Immature natural killer cell (primary cell): ENCODE results near the gene INTS11. TPM values are rescaled to one million over a fixed set of nuclear protein-coding genes. Genes with fewer than 3 reads are reported as not detected.

Experiments used
- DNase-seq, 3 donors: peaks; one replicate each; pipeline ENCODE4 v3.0.0; 2022; ENCODE audit warnings: mixed read lengths in 1 of 3
- H3K27ac Mint-ChIP-seq, 6 donors: one replicate each; pipeline ENCODE4 v1.8.0; 2020; ENCODE audit warnings: mixed read lengths in 6 of 6, mild to moderate bottlenecking in 5 of 6, inconsistent platforms in 4 of 6, moderate library complexity in 3 of 6
- H3K27me3 Mint-ChIP-seq, 3 donors: one replicate each; pipeline ENCODE4 v1.8.0; 2020 to 2021; ENCODE audit warnings: low read depth in 3 of 3, mild to moderate bottlenecking in 3 of 3, mixed read lengths in 3 of 3, moderate library complexity in 3 of 3, inconsistent platforms in 1 of 3
- H3K36me3 Mint-ChIP-seq, 3 donors: one replicate each; pipeline ENCODE4 v1.8.0; 2020; ENCODE audit warnings: mixed read lengths in 3 of 3, inconsistent platforms in 2 of 3, mild to moderate bottlenecking in 2 of 3
- H3K4me1 Mint-ChIP-seq, 2 donors: one replicate each; pipeline ENCODE4 v1.8.0; 2020; ENCODE audit warnings: inconsistent platforms in 2 of 2, mild to moderate bottlenecking in 2 of 2, mixed read lengths in 2 of 2, moderate library complexity in 1 of 2
- H3K4me3 Mint-ChIP-seq, 5 donors: one replicate each; pipeline ENCODE4 v1.8.0; 2020; ENCODE audit warnings: mild to moderate bottlenecking in 5 of 5, mixed read lengths in 5 of 5, inconsistent platforms in 3 of 5, moderate library complexity in 3 of 5
- H3K9me3 Mint-ChIP-seq, 6 donors: one replicate each; pipeline ENCODE4 v1.8.0; 2020; ENCODE audit warnings: mild to moderate bottlenecking in 6 of 6, mixed read lengths in 6 of 6, inconsistent platforms in 4 of 6, moderate library complexity in 3 of 6
- polyA plus RNA-seq, 3 donors: library from polyadenylated mRNA; unstranded; fragments of 300-500 nt; fragmentation: Illumina TruSeq; gene quantifications; one replicate each; pipeline ENCODE4 v1.2.3, GENCODE V29; 2021

The INTS11 gene
- polyA plus RNA-seq, 3 donors from 2014 or later: 62.1 to 68.8 (median 67.5) TPM

- no peaks in the 10 kb centered on the region for H3K9me3 Mint-ChIP-seq
- peaks cover 0 to 2% (median 0%) of the 10 kb centered on the region in 3 donors for H3K27me3 Mint-ChIP-seq
- H3K4me1 Mint-ChIP-seq: no peaks in the 10 kb centered on the region
- no peaks in the 10 kb centered on the region for H3K36me3 Mint-ChIP-seq
- no peak overlapping the region for H3K27ac Mint-ChIP-seq
- no peak for DNase-seq
- no peak overlapping the region for H3K4me3 Mint-ChIP-seq
Measured at GRCh38 chr1:1297802-1298424, 26.5 kb downstream of the INTS11 start.

DNA sequence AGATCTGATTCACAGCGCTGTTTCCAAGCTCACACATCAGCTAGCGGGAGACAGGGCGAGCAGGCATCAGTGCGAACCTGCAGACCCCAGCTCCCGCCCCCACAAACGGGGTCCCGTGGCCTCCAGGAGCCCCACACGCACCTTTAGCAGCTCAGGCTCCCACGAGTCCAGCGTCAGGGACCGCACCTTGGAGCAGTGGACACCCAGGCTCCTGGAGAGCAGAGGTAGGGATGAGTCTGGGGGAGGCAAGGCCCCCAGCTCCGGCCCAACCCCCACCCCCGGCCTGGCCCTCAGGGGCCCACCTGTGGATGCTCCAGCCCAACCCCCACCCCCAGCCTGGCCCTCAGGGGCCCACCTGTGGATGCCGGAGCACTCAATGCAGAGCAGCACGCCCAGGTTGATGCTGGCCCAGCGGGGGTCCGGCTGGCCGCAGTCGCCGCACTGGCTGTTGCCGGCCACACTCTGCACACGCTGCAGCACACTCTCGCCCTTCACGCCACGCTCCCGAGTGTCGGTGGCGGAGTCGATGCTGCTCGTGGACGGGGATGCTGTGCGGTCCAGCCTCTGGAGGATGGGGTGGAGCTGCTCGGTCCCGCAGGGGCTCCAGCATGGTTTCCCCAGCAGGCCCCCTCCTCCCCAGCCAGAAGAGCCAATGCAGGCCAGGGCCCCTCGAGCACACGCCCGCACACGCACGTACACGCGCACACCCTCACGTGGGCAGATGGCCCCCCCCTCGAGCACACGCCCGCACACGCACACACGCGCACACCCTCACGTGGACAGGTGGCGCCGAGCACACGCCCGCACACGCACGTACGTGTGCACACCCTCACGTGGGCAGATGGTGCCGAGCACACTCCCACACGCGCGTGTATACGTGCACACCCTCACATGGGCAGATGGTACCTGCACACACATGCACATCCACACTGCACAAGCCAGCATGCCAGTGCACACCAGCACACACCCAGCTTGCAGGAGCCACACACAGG lies 28.1 kb downstream of the INTS11 start:
- Mint-ChIP-seq H3K27me3 (peaks cover 0 to 2% (median 0%) of the 10 kb centered on the region in 3 donors), H3K36me3 (no peaks in the 10 kb centered on the region), H3K4me3 (no peak overlapping the region), H3K27ac (no peak overlapping the region), H3K9me3 (no peaks in the 10 kb centered on the region), H3K4me1 (no peaks in the 10 kb centered on the region)
- DNase-seq: no peak

DNA sequence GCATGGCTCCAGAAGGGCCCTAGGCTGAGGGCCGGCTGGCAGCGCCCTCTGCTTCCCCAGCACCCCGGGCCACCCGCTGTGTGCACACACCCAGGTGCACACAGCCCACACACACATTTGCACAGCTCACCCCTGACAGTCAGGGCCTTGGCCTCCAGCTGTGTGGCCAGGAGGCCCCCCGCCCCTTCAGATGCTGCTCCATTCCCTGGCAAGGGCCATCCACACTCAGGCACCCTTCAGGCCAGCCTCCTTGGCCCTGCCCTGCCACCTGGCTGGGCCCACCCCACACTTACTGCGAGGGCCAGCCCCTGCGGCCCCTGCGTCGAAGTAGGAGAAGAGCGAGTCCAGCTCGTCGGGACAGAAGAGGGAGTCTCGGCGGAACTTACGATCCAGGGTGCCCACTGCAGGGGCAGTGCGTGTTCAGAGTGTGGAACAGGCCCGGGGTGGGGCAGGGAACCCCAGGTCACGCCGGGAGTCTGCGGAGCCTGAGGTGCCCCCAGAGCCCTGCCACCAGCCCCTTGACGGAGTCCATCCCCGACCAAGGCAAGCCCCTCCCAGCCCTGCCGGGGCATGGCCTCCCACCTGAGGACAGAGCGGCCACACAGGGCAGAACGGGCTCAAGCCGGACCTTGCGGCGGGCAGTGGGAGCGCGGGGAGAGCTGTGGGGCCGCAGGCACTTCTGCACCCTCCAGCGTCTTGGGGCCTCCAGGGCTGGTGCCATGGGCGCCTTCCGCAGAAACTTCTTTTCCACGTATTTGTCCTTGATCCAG lies 29.1 kb downstream of the INTS11 start:
- Mint-ChIP-seq H3K4me3 (no peak overlapping the region), H3K9me3 (no peaks in the 10 kb centered on the region), H3K27ac (no peak overlapping the region), H3K36me3 (no peaks in the 10 kb centered on the region), H3K4me1 (no peaks in the 10 kb centered on the region), H3K27me3 (no peaks in the 10 kb centered on the region)
- DNase-seq: no peak

GRCh38 chr1:1294250-1294890 lies 30.1 kb downstream of the INTS11 start:
- Mint-ChIP-seq H3K4me1 (no peaks in the 10 kb centered on the region), H3K4me3 (no peak overlapping the region), H3K27me3 (no peaks in the 10 kb centered on the region), H3K9me3 (no peaks in the 10 kb centered on the region), H3K36me3 (no peaks in the 10 kb centered on the region), H3K27ac (no peak overlapping the region)
- no peak for DNase-seq

GRCh38 chr1:1293263-1294249 lies 30.9 kb downstream of the INTS11 start:
- Mint-ChIP-seq H3K36me3 (no peaks in the 10 kb centered on the region), H3K27me3 (no peaks in the 10 kb centered on the region), H3K27ac (no peak overlapping the region), H3K4me3 (no peak overlapping the region), H3K4me1 (no peaks in the 10 kb centered on the region), H3K9me3 (no peaks in the 10 kb centered on the region)
- no peak for DNase-seq

GRCh38 chr1:1292851-1293250 lies 31.6 kb downstream of the INTS11 start:
- H3K4me1 Mint-ChIP-seq: no peaks in the 10 kb centered on the region
- DNase-seq: no peak
- no peak overlapping the region for H3K27ac Mint-ChIP-seq
- no peaks in the 10 kb centered on the region for H3K27me3 Mint-ChIP-seq
- H3K36me3 Mint-ChIP-seq: no peaks in the 10 kb centered on the region
- no peaks in the 10 kb centered on the region for H3K9me3 Mint-ChIP-seq
- no peak overlapping the region for H3K4me3 Mint-ChIP-seq

GRCh38 chr1:1292442-1292779 lies 32.0 kb downstream of the INTS11 start:
- H3K4me3 Mint-ChIP-seq: no peak overlapping the region
- no peaks in the 10 kb centered on the region for H3K27me3 Mint-ChIP-seq
- no peak overlapping the region for H3K27ac Mint-ChIP-seq
- no peaks in the 10 kb centered on the region for H3K4me1 Mint-ChIP-seq
- no peaks in the 10 kb centered on the region for H3K36me3 Mint-ChIP-seq
- no peak for DNase-seq
- H3K9me3 Mint-ChIP-seq: no peaks in the 10 kb centered on the region

DNA sequence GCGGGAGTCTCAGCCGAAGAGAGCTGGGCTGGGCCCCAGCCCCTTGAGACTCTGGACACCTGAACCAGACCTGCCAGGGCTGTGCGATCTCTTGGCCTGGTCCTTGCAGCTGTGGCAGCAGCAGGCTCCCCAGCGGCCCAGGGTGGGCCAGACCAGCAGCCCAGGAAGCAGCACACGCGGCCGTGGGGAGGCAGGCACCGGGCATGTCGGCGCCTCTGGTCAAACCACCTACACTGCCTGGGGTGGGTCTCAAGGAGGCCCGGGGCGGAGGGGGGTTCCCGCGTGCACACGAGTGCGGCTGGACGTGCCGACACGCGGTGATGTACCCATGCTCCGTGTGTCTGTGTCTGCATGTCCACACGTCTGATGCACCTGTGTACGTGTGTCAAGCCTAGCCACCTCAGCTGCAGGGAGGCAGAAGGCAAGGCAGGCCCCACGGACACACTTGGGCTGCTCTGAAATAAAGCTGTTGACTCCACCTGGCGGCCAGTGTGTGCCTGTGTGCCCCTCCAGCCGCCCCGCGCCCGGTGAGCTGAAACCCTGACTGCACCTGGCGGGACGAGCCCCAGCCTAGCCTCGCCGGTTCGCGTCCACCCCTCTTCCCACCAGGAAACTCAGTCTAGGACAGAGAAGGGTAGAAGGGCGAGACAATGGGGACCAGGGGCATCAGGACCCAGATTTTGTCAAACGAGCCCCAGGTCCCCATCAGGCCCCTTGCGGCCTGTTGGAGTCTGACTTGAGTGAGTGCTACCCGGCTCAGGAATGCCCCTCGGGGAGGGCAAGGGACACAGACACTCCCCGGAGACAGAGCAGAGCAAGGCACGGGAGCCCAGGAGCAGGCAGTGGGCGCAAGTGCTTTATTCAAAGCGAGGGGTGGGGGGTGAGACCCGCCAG lies 32.7 kb downstream of the INTS11 start:
- Mint-ChIP-seq H3K4me1 (no peaks in the 10 kb centered on the region), H3K36me3 (no peaks in the 10 kb centered on the region), H3K27me3 (no peaks in the 10 kb centered on the region), H3K27ac (no peak overlapping the region), H3K9me3 (no peaks in the 10 kb centered on the region), H3K4me3 (no peak overlapping the region)
- peak; percentile 38 to 53 (median 48) for DNase-seq

GRCh38 chr1:1291023-1291528 lies 33.4 kb downstream of the INTS11 start:
- no peak overlapping the region for H3K27ac Mint-ChIP-seq
- H3K9me3 Mint-ChIP-seq: no peaks in the 10 kb centered on the region
- no peak for DNase-seq
- H3K4me1 Mint-ChIP-seq: no peaks in the 10 kb centered on the region
- H3K27me3 Mint-ChIP-seq: no peaks in the 10 kb centered on the region
- no peak overlapping the region for H3K4me3 Mint-ChIP-seq
- no peaks in the 10 kb centered on the region for H3K36me3 Mint-ChIP-seq

GRCh38 chr1:1290238-1290731 lies 34.2 kb downstream of the INTS11 start:
- H3K4me3 Mint-ChIP-seq: no peak overlapping the region
- no peaks in the 10 kb centered on the region for H3K36me3 Mint-ChIP-seq
- H3K4me1 Mint-ChIP-seq: no peaks in the 10 kb centered on the region
- DNase-seq: peak in 2 of 3 donors; percentile 48 to 54
- peaks cover 0 to 2% (median 0%) of the 10 kb centered on the region in 3 donors for H3K27me3 Mint-ChIP-seq
- H3K27ac Mint-ChIP-seq: no peak overlapping the region
- no peaks in the 10 kb centered on the region for H3K9me3 Mint-ChIP-seq

DNA sequence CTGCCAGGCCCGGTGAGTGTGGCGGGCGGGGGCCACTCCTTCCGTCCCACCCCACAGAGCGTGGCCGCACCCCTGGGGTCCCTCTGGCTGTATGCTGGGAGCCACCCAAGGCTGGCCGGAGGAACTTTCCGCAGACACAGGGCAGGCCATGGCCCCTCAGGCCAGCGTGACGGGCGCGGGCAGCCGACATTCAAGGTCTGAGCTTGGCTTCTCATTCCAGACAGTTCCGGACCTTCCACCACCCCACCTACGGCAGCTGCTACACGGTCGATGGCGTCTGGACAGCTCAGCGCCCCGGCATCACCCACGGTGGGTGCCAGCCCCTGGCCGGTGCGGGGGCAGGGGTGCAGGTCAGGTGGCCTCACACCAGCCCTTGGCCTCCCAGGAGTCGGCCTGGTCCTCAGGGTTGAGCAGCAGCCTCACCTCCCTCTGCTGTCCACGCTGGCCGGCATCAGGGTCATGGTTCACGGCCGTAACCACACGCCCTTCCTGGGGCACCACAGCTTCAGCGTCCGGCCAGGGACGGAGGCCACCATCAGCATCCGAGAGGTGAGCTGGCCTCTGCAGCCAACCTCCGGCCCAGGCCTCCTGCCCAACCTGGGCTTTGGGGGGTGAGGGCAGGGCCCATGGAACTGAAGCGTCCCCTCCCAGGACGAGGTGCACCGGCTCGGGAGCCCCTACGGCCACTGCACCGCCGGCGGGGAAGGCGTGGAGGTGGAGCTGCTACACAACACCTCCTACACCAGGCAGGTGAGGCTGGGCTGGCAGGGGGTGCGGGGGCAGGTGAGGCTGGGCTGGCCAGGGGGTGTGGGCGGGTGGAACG lies 37.0 kb downstream of the INTS11 start:
- Mint-ChIP-seq H3K4me1 (no peaks in the 10 kb centered on the region), H3K27me3 (peaks cover 0 to 2% (median 0%) of the 10 kb centered on the region in 3 donors), H3K36me3 (no peaks in the 10 kb centered on the region), H3K4me3 (no peak overlapping the region), H3K9me3 (no peaks in the 10 kb centered on the region), H3K27ac (no peak overlapping the region)
- DNase-seq: no peak
